Activated CD8-positive, alpha-beta T cell treated with anti-CD3 and anti-CD28 coated beads for 36 hours (primary cell): ENCODE data around the gene CKS1B. TPM values are rescaled to one million over a fixed set of nuclear protein-coding genes. Genes with fewer than 3 reads are reported as not detected.

ENCODE experiments used
- ATAC-seq: fragments of 200-7000 bp; cut with Tn5 transposase; one replicate; pipeline ENCODE4 v1.10.0; 2021; ENCODE audit warnings: mild to moderate bottlenecking, moderate library complexity
- CTCF ChIA-PET: fragments of 350-600 bp; sonication (Branson Sonifier 250); formaldehyde crosslinking; loops from one replicate; lab custom pipeline; 2021; ENCODE audit warnings: antibody characterized with exemption; lab: Charles Lee
- POLR2A ChIA-PET: fragments of 350-600 bp; sonication (Branson Sonifier 250); formaldehyde crosslinking; loops from one replicate; lab custom pipeline; 2021; ENCODE audit warnings: antibody characterized with exemption; lab: Charles Lee
- DNase-seq: peaks from one replicate; pipeline ENCODE4 v3.0.0-alpha.2; 2020
- H3K27ac Mint-ChIP-seq: one replicate; pipeline ENCODE4 v1.8.0; 2021; ENCODE audit warnings: mild to moderate bottlenecking, mixed read lengths
- H3K27me3 Mint-ChIP-seq: one replicate; pipeline ENCODE4 v1.8.0; 2021; ENCODE audit warnings: mixed read lengths
- H3K36me3 Mint-ChIP-seq: one replicate; pipeline ENCODE4 v1.8.0; 2021; ENCODE audit warnings: low read depth, mixed read lengths
- H3K4me1 Mint-ChIP-seq: one replicate; pipeline ENCODE4 v1.8.0; 2021; ENCODE audit warnings: low read depth, mixed read lengths
- H3K4me3 Mint-ChIP-seq: one replicate; pipeline ENCODE4 v1.8.0; 2021; ENCODE audit warnings: mild to moderate bottlenecking, moderate library complexity, mixed read lengths
- H3K9me3 Mint-ChIP-seq: one replicate; pipeline ENCODE4 v1.8.0; 2021; ENCODE audit warnings: mixed read lengths
- intact Hi-C: fragments of 100-400 bp; cut with micrococcal nuclease; formaldehyde crosslinking; loops from one replicate; pipeline ENCODE4 v1.10.0; 2022
- total RNA-seq, 2 experiments: library from RNA; stranded (reverse); gene quantifications; one replicate each; pipeline ENCODE4 v1.2.3, GENCODE V29; 2021
- TF ChIP-seq, protein P1 (sequence below): fragments of 200-600 bp; IDR thresholded peaks from one replicate; pipeline ENCODE4 v1.8.0; 2022; ENCODE audit warnings: antibody characterized with exemption, mild to moderate bottlenecking

CKS1B gene
- total RNA-seq, 2 experiments from 2014 or later: 172 to 173 TPM

DNA sequence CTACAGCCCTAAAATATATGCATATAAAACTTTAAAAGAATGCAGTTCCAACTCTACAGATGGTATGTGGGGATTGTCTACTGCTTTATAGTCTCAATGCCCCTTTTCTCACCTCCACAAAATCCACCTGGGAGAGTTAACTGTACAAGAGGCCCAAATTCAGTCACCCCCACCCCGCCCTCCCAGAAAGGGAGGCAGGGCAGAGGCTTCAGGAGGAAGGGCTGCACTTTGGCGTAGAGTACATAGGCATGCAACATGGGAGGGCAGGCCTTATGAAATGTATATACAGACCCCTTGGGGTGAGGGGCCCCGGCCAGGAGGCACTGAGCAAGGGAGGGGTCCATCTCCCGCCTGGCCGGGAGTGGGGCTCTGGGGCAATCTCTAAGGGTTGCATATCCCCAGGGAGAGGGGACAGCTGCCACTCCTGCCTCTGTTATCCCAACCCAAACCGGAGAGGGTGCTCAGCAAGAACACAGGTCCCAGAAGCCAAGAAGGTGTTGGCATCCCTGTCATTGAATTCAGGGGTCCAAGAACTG lies 11.6 kb upstream of the CKS1B start:
- peak overlapping the region; percentile 90 for H3K4me3 Mint-ChIP-seq
- peaks cover 26% of the 10 kb centered on the region for H3K4me1 Mint-ChIP-seq
- H3K27ac Mint-ChIP-seq: peak overlapping the region; percentile 94
- H3K9me3 Mint-ChIP-seq: no peaks in the 10 kb centered on the region
- intact Hi-C loops: loop anchor here (5.0 kb wide), 1 partner anchor 34 kb away; no protein-coding TSS in a partner anchor
- H3K27me3 Mint-ChIP-seq: no peaks in the 10 kb centered on the region
- H3K36me3 Mint-ChIP-seq: peaks cover 39% of the 10 kb centered on the region
- TF ChIP-seq, protein P1, sequence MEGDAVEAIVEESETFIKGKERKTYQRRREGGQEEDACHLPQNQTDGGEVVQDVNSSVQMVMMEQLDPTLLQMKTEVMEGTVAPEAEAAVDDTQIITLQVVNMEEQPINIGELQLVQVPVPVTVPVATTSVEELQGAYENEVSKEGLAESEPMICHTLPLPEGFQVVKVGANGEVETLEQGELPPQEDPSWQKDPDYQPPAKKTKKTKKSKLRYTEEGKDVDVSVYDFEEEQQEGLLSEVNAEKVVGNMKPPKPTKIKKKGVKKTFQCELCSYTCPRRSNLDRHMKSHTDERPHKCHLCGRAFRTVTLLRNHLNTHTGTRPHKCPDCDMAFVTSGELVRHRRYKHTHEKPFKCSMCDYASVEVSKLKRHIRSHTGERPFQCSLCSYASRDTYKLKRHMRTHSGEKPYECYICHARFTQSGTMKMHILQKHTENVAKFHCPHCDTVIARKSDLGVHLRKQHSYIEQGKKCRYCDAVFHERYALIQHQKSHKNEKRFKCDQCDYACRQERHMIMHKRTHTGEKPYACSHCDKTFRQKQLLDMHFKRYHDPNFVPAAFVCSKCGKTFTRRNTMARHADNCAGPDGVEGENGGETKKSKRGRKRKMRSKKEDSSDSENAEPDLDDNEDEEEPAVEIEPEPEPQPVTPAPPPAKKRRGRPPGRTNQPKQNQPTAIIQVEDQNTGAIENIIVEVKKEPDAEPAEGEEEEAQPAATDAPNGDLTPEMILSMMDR: no peak
- POLR2A ChIA-PET: interaction anchor here (0.6 to 3.7 kb wide), 3 partner anchors 10 to 22 kb away, joined by 3 to 55 read pairs (median 13); partner anchors contain the start of genes CKS1B and SHC1
- no peak for DNase-seq
- CTCF ChIA-PET: interaction anchor here (1.4 to 2.4 kb wide), 7 partner anchors 8 to 55 kb away, joined by 3 to 30 read pairs (median 7); partner anchors contain the start of genes FLAD1 and SHC1
- ATAC-seq: no peak

DNA sequence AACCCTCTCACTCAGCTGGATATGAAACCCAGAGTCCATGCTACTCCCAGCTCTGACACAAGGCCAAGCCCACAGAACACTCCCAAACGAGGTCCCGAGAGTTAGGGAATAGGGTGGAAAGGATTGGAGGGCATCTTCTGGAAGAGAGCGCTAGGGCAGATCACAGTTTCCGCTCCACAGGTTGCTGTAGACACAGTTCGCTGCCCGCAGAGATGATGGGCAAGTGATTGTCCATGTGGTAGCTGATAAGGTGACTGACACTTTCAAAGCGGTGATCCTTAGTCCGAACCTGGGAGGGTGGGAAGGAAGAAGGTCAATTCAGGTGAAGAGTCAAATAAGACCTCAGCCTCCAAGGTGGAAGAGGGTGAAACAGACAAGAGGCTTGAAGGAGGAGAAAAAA lies 10.8 kb upstream of the CKS1B start:
- Mint-ChIP-seq H3K27ac (peak overlapping the region; percentile 56), H3K4me1 (peaks cover 26% of the 10 kb centered on the region), H3K9me3 (no peaks in the 10 kb centered on the region), H3K36me3 (peaks cover 40% of the 10 kb centered on the region), H3K27me3 (no peaks in the 10 kb centered on the region), H3K4me3 (no peak overlapping the region)
- CTCF ChIA-PET: interaction anchor here (0.6 to 2.3 kb wide), 4 partner anchors 10 to 96 kb away, joined by 3 to 10 read pairs (median 3); partner anchors contain the start of gene ADAM15
- intact Hi-C loops: loop anchor here (5.0 kb wide), 1 partner anchor 34 kb away; no protein-coding TSS in a partner anchor
- DNase-seq (no peak), ATAC-seq (no peak)
- TF ChIP-seq, protein P1: no peak
- POLR2A ChIA-PET: interaction anchor here (0.6 to 3.7 kb wide), 6 partner anchors 9 to 98 kb away, joined by 3 to 55 read pairs (median 4); partner anchors contain the start of genes CKS1B and SHC1

DNA sequence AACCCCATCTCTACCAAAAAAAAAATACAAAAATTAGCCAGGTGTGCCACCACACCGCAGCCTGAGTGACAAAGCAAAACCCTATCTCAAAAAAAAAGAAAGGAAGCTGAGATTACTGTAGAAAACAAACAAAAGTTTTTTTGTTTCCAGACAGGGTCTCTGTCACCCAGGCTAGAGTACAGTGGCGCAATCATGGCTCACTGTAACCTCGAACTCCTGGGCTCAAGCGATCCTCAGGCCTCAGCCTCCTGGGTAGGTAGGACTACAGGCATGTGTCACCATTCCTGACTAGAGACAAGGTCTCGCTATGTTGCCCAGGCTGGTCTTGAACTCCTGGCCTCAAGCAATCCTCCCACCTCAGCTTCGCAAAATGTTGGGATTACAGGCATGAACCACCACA lies 10.1 kb upstream of the CKS1B start:
- TF ChIP-seq, protein P1: no peak
- peaks cover 26% of the 10 kb centered on the region for H3K4me1 Mint-ChIP-seq
- no peaks in the 10 kb centered on the region for H3K9me3 Mint-ChIP-seq
- peak overlapping the region; percentile 57 for H3K27ac Mint-ChIP-seq
- POLR2A ChIA-PET: interaction anchor here (0.6 to 1.6 kb wide), 6 partner anchors 8 to 98 kb away, joined by 3 to 5 read pairs (median 4); partner anchors contain the start of genes CKS1B and PBXIP1
- H3K4me3 Mint-ChIP-seq: no peak overlapping the region
- ATAC-seq: no peak
- DNase-seq: no peak
- CTCF ChIA-PET: interaction anchor here (1.0 to 2.3 kb wide), 5 partner anchors 9 to 95 kb away, joined by 3 to 10 read pairs (median 4); partner anchors contain the start of gene ADAM15
- no peaks in the 10 kb centered on the region for H3K27me3 Mint-ChIP-seq
- intact Hi-C loops: loop anchor here (5.0 kb wide), 1 partner anchor 33 kb away; no protein-coding TSS in a partner anchor
- peaks cover 39% of the 10 kb centered on the region for H3K36me3 Mint-ChIP-seq

DNA sequence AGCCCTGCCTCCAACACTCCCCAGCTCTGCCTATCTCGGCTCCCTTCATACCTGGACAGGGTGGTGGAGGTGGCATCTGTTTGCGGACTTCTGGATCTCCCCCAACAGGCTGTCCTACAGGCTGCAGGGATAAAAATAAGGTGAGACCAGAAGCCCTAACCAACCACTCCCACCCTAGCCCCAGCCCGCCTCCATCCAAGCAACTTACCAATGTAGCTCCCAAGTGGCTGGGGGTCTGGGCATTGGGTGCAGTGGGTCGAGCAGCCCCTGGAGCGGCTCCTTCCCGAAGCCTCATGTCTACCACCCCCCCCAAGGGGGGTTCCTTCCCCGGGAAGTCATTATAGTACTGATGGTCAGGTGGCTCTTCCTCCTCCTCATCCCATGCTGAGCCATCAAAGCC lies 8.4 kb upstream of the CKS1B start:
- TF ChIP-seq, protein P1: no peak
- no peaks in the 10 kb centered on the region for H3K9me3 Mint-ChIP-seq
- ATAC-seq (no peak), DNase-seq (no peak)
- peaks cover 31% of the 10 kb centered on the region for H3K36me3 Mint-ChIP-seq
- peaks cover 25% of the 10 kb centered on the region for H3K4me1 Mint-ChIP-seq
- intact Hi-C loops: no loop called here
- H3K4me3 Mint-ChIP-seq: no peak overlapping the region
- no peaks in the 10 kb centered on the region for H3K27me3 Mint-ChIP-seq
- CTCF ChIA-PET: interaction anchor here (1.2 to 1.5 kb wide), 2 partner anchors 33 to 51 kb away, joined by 4 to 6 read pairs; no protein-coding TSS in a partner anchor
- POLR2A ChIA-PET: interaction anchor here (1.2 to 2.0 kb wide), 2 partner anchors 14 to 17 kb away, joined by 3 to 9 read pairs; partner anchors contain the start of gene FLAD1
- peak overlapping the region; percentile 30 for H3K27ac Mint-ChIP-seq
